G401.6 (cell line): Measurements from ENCODE around the gene RNF182.
"Not testable (repeated sequence)": the region's sequence is repeated elsewhere in the genome, so short reads cannot be mapped to it uniquely, and the experiment has no call there.

ENCODE experiments used
- FAIRE-seq: peaks from 2 replicates; lab custom pipeline; 2012; peaks lifted over from hg19 to GRCh38; lab: Jason Lieb, UNC

Gene RNF182

DNA sequence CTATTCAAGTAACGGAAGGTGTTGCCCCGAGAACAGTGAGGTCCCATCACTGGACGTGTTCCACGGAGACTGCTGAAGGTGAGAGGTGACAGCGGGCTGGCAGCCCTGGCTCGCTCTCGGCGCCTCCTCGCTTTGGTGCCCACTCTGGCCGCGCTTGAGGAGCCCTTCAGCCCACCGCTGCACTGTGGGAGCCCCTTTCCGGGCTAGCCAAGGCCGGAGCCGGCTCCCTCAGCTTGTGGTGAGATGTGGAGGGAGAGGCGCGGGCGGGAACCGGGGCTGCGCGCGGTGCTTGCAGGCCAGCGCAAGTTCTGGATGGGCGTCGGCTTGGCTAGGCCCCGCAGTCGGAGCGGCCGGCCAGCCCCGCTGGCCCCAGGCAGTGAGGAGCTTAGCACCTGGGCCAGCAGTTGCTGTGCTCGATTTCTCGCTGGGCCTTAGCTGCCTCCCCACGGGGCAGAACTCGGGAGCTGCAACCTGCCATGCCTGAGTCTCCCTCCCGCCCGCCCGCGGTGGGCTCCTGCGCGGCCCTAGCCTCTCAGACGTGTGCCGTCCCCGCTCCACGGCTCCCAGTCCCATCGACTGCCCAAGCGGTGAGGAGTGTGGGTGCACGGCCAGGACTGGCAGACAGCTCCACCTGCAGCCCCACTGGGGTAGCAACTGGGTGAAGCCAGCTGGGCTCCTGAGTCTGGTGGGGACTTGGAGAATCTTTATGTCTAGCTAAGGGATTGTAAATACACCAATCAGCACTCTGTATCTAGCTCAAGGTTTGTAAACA lies 77.6 kb downstream of the RNF182 start:
- FAIRE-seq: no peak

DNA sequence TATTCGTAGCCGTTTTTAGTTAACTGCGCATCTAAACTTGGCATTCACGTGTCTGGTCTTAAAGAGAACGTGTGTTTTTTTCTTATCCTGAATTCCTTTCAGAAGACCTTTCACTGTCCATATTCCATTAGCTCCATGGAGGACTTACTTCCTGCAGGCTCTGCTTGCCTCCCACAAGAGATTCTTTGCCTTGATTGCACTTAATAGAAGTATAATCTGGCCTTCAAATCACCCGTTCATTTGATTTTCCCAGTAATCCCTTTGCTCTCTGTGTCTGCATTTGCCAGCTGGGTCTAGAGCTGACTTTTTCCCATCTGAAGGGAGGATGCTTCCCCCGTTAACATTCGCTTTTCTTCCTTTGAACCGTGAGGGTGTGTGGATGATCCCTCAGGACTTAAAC lies 79.5 kb downstream of the RNF182 start:
- no peak for FAIRE-seq

DNA sequence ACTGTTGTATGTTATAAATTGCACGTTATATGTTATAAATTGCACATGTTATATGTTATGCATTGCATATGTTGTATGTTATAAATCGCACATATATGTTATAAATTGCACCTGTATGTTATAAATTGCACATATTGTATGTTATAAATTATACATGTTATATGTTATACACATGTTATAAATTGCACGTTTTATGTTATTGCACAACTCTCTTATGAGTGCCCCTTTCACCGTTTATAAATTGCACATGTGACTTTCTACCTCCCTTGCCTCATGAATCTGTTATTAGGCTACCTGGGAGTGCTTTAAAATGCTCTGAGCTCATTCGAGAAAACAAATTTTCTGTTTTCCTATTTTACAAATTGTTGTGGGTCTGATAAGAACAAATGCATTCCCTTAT lies 84.1 kb downstream of the RNF182 start:
- FAIRE-seq: no peak

DNA sequence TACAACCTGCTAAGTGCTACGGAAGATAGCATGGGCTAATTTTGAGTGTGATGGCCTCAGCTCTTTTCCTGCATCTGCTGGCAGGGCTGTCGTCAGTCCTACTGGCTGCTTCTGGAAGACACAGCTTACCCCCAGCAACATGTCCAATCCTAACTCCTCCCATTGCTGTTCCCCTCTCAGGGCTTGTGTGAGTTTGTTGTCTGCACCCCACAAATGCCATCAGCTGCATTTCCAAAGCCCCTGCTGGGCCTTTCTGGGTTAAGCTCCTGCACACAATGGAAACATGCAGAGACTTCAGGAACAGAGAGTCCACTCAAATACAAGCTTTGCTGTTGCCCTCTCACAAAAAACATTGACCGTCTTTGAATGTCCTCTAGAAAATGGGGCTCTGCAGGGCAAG lies 84.7 kb downstream of the RNF182 start:
- no peak for FAIRE-seq

DNA sequence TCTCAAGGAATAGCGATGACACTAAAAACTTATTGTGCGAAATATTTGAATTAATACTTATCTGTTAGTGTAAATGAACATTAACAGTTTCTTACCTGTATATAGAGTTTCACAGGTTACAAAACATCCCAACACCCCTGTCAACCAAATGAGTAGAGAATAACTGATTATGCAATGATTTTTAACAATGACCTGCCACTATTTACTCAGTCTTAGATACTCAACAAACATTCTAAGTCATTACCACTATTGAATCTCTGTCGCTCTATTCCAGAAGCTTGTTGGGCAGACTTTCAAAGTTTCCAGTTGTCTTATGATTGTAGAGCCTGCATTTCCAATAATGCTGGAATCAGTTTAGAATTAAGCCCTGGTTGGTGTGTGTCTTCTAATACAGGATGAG lies 85.5 kb downstream of the RNF182 start:
- FAIRE-seq: no peak

DNA sequence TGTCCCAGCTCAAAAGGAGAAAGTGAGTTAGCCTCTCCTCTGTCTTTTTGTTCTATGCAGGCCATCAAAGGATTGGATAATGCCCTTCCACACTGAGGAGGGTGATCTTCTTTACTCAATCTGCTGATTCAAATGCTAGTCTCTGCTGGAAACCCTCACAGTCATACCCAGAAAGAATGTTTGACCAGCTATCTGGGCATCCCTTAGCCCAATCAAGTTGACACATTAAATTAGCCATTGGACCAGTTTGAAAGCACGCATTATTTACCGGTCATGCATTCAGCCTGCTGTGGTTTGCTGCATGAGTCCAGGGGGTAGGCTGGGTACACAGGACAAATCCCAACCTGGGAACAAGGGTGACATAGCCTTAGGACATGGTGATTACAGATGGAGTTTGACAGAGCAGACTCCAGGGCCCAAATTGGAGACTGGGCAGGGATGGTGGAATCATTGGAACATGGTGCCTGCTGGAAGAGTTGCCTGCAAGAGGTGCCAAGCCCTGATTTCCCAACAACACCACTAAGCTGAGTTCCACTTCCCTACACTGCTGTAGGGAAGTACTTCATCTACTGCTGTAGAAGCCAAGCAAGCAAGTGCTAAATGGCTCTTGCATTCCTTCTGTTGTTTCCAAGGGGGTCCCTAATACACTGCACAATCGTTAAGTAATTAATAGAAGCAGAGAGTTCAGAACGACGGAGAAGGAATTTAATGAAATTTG lies 87.7 kb downstream of the RNF182 start:
- FAIRE-seq: no peak

DNA sequence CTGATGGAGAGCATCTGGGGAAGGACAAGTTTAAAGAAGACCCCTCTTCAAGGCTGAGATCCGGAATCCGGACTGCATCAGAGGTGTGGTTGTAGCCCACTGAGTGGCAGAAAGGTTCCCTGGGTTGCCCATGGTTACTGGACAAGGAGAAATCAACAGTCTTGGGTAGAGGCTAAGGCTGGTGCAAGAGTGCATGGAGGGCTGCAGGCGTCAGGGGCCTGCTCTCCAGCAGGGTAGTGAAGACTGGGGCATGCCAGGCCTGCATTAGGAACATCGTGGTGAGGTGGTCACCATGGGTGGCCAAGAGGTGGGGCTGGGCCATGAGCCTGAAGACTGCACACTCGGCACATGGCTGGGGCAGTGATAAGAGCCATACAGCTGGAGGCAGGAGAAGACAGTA lies 91.2 kb downstream of the RNF182 start:
- no peak for FAIRE-seq

DNA sequence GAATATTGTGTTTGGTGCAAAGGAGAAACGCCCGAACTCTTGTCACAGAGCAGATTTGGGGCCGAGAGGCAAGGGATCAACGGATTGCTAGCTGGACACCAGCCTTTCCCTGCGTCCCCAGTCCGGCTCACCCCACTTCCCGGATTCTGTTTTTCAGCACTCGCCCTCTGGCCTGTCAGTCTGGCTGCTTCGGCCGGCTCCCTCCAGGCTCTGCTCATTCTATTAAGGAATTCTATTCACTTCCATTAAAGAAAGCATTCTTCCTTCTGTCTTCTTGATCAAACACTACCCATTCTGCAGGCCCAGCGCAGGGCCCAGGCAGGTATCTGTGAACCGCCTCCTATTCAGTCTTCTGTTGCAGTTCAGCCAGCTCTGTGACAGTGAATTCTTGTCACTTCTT lies 91.7 kb downstream of the RNF182 start:
- no peak for FAIRE-seq

DNA sequence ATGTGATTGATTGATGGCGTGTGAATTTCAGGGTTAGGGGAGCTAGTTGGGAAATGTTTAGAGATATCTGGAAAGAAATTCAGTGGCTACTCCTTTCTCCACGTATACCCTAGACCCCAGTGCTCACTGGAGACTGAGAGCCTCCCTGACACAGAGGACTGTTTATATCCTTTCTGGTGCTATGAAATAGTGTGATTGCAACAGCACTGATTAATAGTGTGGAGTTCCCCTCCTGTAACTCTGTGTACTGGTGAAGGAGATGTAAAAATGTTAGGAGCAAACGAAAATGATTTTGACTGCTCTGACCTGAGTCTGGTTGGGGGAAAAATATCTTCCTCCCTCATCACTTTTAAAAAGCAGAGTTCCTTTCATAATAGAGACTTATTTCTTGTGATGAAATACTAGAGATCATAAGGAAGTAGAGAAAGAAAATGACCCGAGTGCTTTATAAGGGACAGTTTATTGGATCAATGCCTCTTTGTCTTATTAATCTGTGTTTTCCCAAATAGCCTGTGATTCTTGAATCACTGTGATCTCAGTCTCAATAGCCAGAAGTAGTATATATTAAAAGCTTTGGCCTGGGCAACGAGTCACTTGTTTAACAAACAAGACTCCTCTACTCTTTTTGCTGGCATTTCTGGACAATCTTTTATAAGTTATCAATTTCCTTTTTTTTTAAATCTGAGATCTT lies 92.3 kb downstream of the RNF182 start:
- no peak for FAIRE-seq

DNA sequence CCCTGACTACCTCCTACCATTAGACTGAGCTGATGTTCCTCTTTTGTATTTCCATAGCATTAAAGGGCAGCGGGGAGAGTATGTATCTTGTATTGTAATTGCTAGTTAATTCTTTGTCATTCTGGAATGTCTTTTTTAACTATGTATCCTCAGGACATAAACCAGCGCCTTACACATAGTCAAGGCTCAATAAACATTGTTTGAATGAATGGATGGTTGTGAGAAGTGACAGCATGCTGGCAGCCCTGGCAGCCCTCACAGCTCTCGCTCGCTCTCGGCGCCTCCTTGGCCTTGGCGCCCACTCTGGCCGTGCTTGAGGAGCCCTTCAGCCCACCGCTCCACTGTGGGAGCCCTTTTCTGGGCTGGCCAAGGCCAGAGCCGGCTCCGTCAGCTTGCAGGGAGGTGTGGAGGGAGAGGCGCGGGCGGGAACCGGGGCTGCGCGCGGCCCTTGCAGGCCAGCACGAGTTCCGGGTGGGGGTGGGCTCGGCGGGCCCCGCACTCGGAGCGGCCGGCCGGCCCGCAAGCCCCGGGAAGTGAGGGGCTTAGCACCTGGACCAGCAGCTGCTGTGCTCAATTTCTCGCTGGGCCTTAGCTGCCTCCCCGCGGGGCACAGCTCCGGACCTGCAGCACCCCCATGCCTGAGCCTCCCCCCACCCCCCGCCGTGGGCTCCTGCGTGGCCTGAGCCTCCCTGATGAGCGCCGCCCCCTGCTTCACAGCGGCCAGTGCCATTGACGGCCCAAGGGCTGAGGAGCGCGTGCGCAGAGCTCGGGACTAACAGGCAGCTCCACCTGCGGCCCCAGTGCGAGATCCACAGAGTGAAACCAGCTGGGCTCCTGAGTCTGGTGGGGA lies 93.1 kb downstream of the RNF182 start:
- FAIRE-seq: no peak

DNA sequence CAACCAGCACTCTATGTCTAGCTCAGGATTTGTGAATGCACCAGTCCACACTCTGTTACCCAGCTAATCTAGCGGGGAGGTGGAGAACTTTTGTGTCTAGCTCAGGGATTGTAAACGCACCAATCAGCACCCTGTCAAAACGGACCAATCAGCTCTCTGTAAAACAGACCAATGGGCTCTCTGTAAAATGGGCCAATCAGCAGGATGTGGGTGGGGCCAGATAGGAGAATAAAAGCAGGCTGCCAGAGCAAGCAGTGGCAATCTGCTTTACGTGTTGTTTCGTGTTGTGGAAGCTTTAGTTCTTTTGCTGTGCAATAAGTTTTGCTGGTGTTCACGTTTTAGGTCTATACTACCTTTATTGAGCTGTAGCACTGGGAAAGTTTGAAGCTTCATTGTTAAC lies 93.8 kb downstream of the RNF182 start:
- not testable (repeated sequence) for FAIRE-seq

DNA sequence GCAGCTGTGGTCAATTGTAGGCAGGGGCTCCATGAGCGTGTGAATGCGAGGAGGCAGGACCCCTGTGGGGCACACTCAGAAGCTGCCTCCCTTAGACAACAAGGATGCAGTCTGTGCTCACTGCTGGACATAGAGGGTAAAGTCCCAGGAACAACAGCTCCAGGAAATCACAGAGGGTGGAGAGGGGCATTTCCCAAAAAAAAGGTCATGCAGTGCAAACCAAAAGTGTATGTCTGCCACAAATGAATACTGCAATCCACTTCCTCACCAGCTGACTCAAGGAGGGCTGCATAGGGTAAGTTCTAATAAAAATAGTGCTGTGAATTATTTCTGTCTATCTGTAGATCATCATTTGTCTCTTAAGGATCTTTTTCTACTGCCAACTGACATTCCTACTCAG lies 95.8 kb downstream of the RNF182 start:
- FAIRE-seq: no peak

DNA sequence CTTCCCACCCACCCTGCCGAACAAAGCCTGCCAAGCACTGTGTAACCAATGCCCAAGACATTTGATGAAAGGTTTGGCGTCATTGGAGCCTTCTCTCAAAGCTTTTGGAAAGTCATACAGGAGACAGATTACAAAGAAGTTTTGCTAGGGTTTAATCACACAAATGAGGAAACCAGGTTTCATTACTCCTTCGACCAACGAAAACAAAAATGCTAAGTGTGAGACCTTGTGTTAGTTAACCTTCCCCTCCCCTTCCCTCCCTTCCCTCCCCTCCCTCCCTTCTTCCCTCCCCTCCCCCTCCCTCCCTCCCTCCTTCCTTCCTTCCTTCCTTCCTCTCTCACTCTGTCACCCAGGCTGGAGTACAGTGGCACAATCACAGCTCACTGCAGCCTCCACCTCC lies 96.7 kb downstream of the RNF182 start:
- FAIRE-seq: no peak

DNA sequence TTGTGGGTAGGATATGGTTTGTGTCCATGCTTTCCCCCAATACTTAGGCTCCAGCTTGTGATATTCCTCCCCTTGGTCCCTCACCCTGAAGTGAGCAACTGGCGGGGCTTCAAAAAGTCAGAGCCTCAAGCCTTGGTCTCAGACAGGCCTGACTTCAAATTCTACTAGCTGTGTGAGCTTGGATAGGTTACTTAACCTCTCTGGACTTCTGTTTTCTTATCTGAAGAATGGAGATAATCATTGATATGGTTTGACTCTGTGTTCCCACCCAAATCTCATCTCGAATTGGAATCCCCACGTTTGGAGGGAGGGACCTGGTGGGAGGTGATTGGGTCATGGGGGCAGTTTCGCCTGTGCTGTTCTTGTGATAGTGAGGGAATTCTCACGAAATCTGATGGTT lies 97.9 kb downstream of the RNF182 start:
- FAIRE-seq: no peak

DNA sequence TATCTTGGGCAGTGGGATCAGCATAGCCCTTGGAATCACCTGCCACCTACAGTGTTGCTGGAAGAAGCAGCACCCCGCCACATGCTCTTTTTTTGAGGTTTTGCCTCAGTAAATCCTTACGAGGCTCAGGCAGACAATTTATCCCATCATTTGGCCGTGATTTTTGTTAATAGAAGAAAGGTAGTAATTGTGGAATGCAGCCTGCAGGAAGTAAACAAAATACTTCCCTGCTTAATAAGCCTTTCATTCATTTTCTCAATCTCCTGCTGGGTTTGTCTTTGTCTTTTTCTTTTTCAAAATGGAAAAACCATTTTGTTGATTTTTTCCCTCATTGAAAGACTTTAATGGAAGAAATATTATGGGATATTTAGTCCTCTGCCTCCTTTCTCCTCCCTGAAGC lies 99.1 kb downstream of the RNF182 start:
- no peak for FAIRE-seq

DNA sequence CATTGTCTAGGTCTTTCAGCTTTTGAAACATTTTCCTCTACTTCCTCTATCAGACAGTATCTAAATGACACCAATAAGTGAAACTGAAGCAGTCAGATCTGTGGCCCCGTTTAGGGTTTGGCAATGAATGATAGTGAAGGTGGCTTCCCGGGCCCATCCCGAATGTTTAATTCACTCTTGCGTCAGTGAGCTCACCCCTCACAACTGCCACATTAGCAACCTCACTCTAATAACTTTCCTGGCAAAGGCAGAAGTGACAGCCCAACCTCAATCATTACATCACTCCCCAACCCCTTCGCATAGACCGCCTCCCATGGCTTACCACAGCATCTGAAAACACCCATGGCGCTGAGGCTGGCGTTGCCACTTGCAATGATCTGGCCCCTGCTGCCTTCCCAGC lies 100.4 kb downstream of the RNF182 start:
- FAIRE-seq: no peak

DNA sequence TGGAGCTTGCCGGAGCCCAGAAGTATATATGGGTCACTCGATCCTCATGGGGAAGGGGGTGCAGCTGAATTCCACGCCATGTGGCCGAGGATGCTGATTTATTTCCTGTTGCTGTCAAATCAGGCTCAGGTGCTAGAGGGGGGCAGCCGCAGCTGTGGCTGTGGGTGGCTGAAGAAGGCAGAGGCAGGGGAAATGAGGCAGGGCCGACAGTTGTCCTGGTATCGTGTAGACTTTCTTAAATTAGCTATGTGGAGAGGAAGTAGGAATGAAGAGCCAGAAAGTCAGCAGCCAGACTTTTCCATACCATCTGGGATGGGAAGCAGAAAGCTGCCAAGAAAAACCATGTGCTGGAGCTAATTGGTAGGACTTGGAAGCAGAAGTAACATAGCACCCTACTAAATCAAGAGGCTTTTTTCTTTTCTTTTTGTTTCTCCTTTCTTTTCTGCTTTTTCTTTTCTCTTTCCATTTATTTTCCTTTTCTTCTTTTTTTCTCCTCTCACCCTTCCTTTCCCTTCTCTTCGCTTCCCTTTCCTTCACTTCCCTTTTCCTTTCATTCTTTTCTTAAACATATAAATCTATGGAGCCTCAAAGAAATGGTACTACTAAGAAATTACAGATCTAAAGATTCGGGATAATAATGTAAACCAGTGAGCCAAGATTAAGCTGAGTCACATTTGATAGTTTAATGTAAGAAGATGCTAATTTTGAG lies 102.2 kb downstream of the RNF182 start:
- no peak for FAIRE-seq

DNA sequence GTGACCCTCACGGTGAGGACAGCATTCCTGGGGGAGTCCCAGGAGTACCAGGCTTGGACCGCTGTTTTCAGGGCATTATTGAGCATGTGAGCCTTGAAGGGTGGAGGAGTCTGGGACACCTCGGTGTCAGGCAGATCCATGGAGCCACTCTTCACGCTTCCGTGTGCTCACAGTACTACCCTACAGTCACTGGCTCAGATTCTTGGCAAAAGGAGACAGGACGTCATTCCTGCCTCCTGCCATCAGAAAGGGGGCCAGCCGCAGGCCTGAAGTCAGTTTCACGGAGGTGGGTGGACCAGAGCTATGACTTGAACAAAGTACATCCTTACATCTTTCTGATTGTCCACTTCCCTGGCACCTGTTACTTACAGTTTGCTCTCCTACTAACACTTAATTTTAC lies 103.9 kb downstream of the RNF182 start:
- no peak for FAIRE-seq

DNA sequence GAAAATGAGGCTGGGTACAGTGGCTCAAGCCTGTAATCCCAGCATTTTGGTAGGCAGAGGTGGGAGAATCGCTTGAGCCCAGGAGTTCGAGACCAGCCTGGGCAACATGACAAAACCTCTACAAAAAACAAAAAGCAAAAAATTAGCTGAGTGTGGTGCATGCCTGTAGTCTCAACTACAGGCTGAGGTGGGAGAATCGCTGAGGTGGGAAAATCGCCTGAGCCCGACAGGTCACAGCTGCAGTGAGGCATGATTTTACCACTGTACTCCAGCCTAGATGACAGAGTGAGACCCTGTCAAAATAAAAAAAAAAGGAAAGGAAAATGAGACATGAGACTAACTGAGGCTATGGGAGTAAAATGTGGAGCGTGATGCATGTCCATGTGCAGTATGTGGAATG lies 104.9 kb downstream of the RNF182 start:
- FAIRE-seq: no peak
